ENCODE data around the gene SLC25A43. TPM values are rescaled to one million over a fixed set of nuclear protein-coding genes. Genes with fewer than 3 reads are reported as not detected.
"Not testable (repeated sequence)": the region's sequence is repeated elsewhere in the genome, so short reads cannot be mapped to it uniquely, and the experiment has no call there.

SLC25A43 gene
- polyA plus RNA-seq, 1 of the 3 experiments (the other 2 are of a cell fraction) = 13.2 TPM

GRCh38 chrX:119429471-119429870 is 30.3 kb downstream of the SLC25A43 start:
- 30% methylated on average over 3 of the region's 4 CpGs for WGBS (ENCODE audit: low lambda C conversion rate)
- CTCF ChIA-PET = no interaction called here

GRCh38 chrX:119441295-119441694 is 42.2 kb downstream of the SLC25A43 start:
- H3K4me3 ChIP-seq (ENCODE audit: low read depth in 2 of 2, low read length in 1 of 2); H3K4me2 ChIP-seq; POLR2A ChIA-PET; H3K79me2 ChIP-seq (ENCODE audit: insufficient read depth); H3K27ac ChIP-seq (ENCODE audit: low read depth in 2 of 2, low read length in 1 of 2); H3K27me3 ChIP-seq (ENCODE audit: insufficient read depth); CTCF ChIA-PET; H2AFZ ChIP-seq (ENCODE audit: low read depth); H3K4me1 ChIP-seq (ENCODE audit: control insufficient read depth in 1 of 2, insufficient read depth in 2 of 2, low read depth in 1 of 2, low read length in 1 of 2); DNase-seq; H3K9me2 ChIP-seq; H4K20me1 ChIP-seq (ENCODE audit: insufficient read depth); H3F3A ChIP-seq (replicated peaks; ENCODE audit: insufficient read depth); H3K9ac ChIP-seq; H3K9me3 ChIP-seq; H3K36me3 ChIP-seq (replicated peaks in 1 of 2; ENCODE audit: control insufficient read depth in 1 of 2, insufficient read depth in 2 of 2, low read length in 1 of 2): not testable (repeated sequence)
- WGBS (ENCODE audit: low lambda C conversion rate) = 65% methylated on average over 10 of the region's 17 CpGs

More at GRCh38 chrX:119429471-119429870, 30.3 kb downstream of the SLC25A43 start:
- no peak overlapping the region for H3K27ac ChIP-seq (ENCODE audit: low read depth in 2 of 2, low read length in 1 of 2)
- H3K36me3 ChIP-seq (replicated peaks in 1 of 2; ENCODE audit: control insufficient read depth in 1 of 2, insufficient read depth in 2 of 2, low read length in 1 of 2) = no peaks in the 10 kb centered on the region
- H3K9me2 ChIP-seq = no peaks in the 10 kb centered on the region
- no peak overlapping the region for H3K4me2 ChIP-seq
- DNase-seq = no peak
- POLR2A ChIA-PET = no interaction called here
- H3K9ac ChIP-seq = no peak overlapping the region
- TF ChIP-seq JUND (IDR thresholded peaks at IDR 0.05) (no peak), PBX3 (IDR thresholded peaks at IDR 0.05) (no peak)
- H2AFZ ChIP-seq (ENCODE audit: low read depth) = no peak overlapping the region
- no peak overlapping the region for H3K4me3 ChIP-seq (ENCODE audit: low read depth in 2 of 2, low read length in 1 of 2)
- H3K79me2 ChIP-seq (ENCODE audit: insufficient read depth) = no peaks in the 10 kb centered on the region
- no peaks in the 10 kb centered on the region for H3F3A ChIP-seq (replicated peaks; ENCODE audit: insufficient read depth)
- no peaks in the 10 kb centered on the region for H4K20me1 ChIP-seq (ENCODE audit: insufficient read depth)
- H3K4me1 ChIP-seq (ENCODE audit: control insufficient read depth in 1 of 2, insufficient read depth in 2 of 2, low read depth in 1 of 2, low read length in 1 of 2) = no peaks in the 10 kb centered on the region
- no peaks in the 10 kb centered on the region; the same call in 1 of the 2 replicates for H3K27me3 ChIP-seq (ENCODE audit: insufficient read depth)
- no peaks in the 10 kb centered on the region for H3K9me3 ChIP-seq

GRCh38 chrX:119442286-119442685 is 43.1 kb downstream of the SLC25A43 start:
- ChIA-PET POLR2A (no interaction called here), CTCF (no interaction called here)
- H3K27me3 ChIP-seq (ENCODE audit: insufficient read depth) = no peaks in the 10 kb centered on the region
- TF ChIP-seq FOXJ3 (CRISPR knock-in tag; IDR thresholded peaks at IDR 0.05) (no peak), MEF2A (IDR thresholded peaks at IDR 0.05; ENCODE audit: borderline replicate concordance, low read depth) (no peak), RFX5 (IDR thresholded peaks at IDR 0.05; ENCODE audit: low read length) (no peak), GABPA (IDR thresholded peaks at IDR 0.05; ENCODE audit: low read depth) (no peak), SIN3A (IDR thresholded peaks at IDR 0.05; ENCODE audit: borderline replicate concordance, low read depth, low read length) (no peak), CTCF (IDR thresholded peaks at IDR 0.05) (no peak), NFIC (IDR thresholded peaks at IDR 0.05; ENCODE audit: borderline replicate concordance) (no peak), GATA2 (CRISPR knock-in tag; IDR thresholded peaks at IDR 0.05) (no peak), POLR2AphosphoS5 (IDR thresholded peaks at IDR 0.05; ENCODE audit: low read depth, low read length) (no peak), RCOR1 (IDR thresholded peaks at IDR 0.05; ENCODE audit: low read length) (no peak), JUND (IDR thresholded peaks at IDR 0.05) (no peak), USF2 (IDR thresholded peaks at IDR 0.05; ENCODE audit: borderline replicate concordance, low read depth, low read length) (no peak), ELF1 (IDR thresholded peaks at IDR 0.05) (no peak), CHD2 (IDR thresholded peaks at IDR 0.05; ENCODE audit: low read length, partially characterized antibody) (no peak), IRF3 (IDR thresholded peaks at IDR 0.05; ENCODE audit: low read depth, low read length) (no peak)
- H3K9me2 ChIP-seq = no peaks in the 10 kb centered on the region
- H2AFZ ChIP-seq (ENCODE audit: low read depth) = no peak overlapping the region
- 19% methylated on average over 2 of the region's 2 CpGs for WGBS (ENCODE audit: low lambda C conversion rate)
- H3K4me3 ChIP-seq (ENCODE audit: low read depth in 2 of 2, low read length in 1 of 2) = no peak overlapping the region
- H3K27ac ChIP-seq (ENCODE audit: low read depth in 2 of 2, low read length in 1 of 2) = no peak overlapping the region
- no peaks in the 10 kb centered on the region for H3K9me3 ChIP-seq
- no peaks in the 10 kb centered on the region for H4K20me1 ChIP-seq (ENCODE audit: insufficient read depth)
- no peaks in the 10 kb centered on the region for H3K4me1 ChIP-seq (ENCODE audit: control insufficient read depth in 1 of 2, insufficient read depth in 2 of 2, low read depth in 1 of 2, low read length in 1 of 2)
- no peak overlapping the region for H3K4me2 ChIP-seq
- no peaks in the 10 kb centered on the region for H3K79me2 ChIP-seq (ENCODE audit: insufficient read depth)
- no peak for DNase-seq
- no peaks in the 10 kb centered on the region for H3K36me3 ChIP-seq (replicated peaks in 1 of 2; ENCODE audit: control insufficient read depth in 1 of 2, insufficient read depth in 2 of 2, low read length in 1 of 2)
- H3K9ac ChIP-seq = no peak overlapping the region
- H3F3A ChIP-seq (replicated peaks; ENCODE audit: insufficient read depth) = no peaks in the 10 kb centered on the region
